IPS-18c (cell line): ENCODE measurements around the gene PRKG1.
"Not testable (repeated sequence)": the region's sequence is repeated elsewhere in the genome, so short reads cannot be mapped to it uniquely, and the experiment has no call there.

Experiments used
- H3K4me3 ChIP-seq: 2 replicates; pipeline ENCODE4 v1.7.0; 2013; ENCODE audit warnings: low read depth, mild to moderate bottlenecking, low read length, moderate library complexity; ENCODE audit not compliant: insufficient read depth
- H3K9me3 ChIP-seq: one replicate; pipeline ENCODE4 v1.6.1; 2013; ENCODE audit warnings: mild to moderate bottlenecking, low read length, moderate library complexity; ENCODE audit not compliant: control insufficient read depth, insufficient read depth

Gene PRKG1

DNA sequence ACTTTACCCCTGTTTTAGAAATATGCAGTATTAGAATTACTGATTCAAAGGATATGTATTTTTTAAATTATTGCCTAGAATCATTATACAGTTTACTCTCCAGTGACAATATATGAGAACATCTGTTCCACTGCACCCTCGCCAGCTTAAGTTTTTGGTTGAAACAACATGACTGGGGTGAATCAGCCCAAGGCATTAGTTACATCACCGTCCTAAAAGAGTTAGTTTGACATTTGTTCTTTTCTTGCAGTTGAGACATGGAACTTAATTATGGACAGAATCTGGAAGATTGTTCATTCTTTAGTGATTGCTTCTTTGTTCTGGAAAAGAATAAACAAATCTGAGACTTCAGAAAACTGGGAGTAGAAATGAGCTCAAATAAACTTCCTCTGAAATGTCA, 1072.5 kb downstream of the PRKG1 start:
- Histone ChIP-seq H3K4me3 (no peak overlapping the region), H3K9me3 (no peaks in the 10 kb centered on the region)

DNA sequence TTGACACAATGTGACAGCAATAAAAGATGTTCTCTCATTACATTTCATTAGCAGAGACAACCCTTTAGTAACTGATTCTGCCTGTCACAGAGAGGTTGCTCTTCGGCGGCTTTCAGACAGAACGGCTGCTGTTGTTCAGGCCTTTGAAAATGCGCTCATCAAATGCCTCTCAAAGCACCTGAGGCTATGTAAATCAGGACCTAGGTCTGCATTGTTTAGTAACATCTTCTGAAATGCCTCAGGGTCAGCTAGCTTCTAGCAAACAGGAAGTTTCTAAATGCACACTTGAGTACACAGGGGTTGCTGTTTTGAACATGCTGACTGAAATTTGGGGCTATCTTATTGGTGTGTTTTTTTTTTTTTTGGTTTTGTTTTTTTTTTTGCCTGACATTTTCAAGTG, 1096.5 kb downstream of the PRKG1 start:
- H3K4me3 ChIP-seq, result no peak overlapping the region
- no peaks in the 10 kb centered on the region for H3K9me3 ChIP-seq

DNA sequence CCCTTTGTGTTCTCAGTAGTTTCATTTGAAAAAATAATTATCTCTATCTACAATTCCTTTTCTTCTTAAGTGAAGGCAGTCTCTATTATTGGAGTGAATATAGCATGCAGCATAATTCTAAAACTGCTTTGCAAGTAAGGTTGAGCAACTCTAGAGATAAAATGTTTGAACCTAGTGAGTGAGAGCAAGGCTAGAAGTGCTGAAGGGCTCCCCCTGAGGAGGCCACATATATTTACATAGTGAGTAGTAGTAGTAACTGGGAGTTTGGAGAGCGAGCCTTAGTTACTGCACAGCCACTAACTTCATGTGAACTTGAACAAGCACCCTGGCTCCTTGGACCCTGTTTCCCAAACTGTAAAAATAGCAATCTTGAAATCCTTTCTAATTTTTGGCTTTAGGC, 1098.3 kb downstream of the PRKG1 start:
- H3K4me3 ChIP-seq, result no peak overlapping the region
- H3K9me3 ChIP-seq, result no peaks in the 10 kb centered on the region

DNA sequence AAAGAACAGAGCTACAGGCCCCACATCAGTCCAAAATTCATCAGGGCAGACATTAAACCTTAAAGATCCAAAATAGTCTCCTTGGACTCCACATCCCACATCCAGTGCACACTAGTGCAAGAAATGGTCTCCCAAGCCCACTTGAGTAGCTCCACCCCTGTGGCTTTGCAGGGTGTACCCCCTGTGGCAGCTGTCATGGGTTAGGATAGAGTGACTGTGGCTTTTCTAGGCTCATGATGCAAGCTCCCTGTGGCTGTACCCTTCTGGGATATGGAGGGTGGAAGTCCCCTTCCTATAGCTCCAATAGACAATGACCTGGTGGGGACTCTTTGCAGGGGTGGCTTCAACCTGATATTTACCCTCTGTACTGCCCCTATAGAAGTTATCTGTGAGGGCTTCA, 1111.0 kb downstream of the PRKG1 start:
- H3K4me3 ChIP-seq, result no peak overlapping the region
- no peaks in the 10 kb centered on the region for H3K9me3 ChIP-seq

DNA sequence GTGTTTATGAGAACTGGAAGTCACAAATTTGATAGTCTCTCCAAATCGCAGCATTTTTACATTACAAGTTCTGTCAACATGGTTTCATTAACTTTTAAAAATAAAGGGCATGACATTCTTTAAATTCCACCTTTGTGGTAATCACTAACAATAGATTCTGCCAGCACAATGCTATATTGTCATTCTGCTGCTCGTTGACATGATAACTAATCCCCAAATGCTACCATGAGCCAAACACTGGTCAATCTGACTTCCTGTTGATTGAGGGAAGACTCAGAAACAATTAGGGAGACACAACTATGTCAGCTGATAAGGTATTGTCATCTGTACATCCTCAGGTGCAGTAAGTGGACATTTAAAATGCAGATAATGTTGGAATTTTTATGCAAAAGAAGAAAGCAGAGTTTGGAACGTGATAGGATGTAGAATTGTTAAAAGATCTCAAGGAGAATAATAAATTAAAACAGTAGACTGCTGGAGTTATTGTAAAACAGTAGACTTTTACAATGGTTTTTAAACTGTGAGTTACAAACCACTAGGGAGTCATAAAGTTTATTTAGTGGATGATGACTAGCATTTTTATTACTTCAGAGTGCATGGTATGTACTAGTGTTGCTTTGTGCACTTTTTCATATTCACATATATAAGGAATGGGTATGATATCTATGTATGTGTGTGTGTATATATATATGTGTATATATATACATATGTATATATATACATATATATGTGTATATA, 1113.4 kb downstream of the PRKG1 start:
- H3K4me3 ChIP-seq, result no peak overlapping the region
- no peaks in the 10 kb centered on the region for H3K9me3 ChIP-seq

DNA sequence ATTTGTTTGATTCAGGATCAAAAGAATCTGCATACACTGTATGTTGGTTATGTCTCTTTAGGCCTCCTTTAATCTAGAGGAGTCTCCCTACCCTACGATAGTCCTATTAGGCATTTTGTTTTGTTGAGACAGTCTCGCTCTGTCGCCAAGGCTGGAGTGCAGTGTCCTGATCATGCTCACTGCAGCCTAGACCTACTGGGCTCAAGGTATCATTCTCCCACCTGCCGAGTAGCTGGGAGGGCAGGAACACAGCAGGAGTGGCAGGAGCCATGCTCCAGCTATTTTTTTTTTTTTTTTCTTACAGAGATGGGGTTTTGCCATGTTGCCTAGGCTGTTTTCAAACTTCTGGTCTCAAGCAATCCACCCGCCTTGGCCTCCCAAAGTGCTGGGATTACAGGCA, 1116.8 kb downstream of the PRKG1 start:
- no peak overlapping the region for H3K4me3 ChIP-seq
- no peaks in the 10 kb centered on the region for H3K9me3 ChIP-seq

DNA sequence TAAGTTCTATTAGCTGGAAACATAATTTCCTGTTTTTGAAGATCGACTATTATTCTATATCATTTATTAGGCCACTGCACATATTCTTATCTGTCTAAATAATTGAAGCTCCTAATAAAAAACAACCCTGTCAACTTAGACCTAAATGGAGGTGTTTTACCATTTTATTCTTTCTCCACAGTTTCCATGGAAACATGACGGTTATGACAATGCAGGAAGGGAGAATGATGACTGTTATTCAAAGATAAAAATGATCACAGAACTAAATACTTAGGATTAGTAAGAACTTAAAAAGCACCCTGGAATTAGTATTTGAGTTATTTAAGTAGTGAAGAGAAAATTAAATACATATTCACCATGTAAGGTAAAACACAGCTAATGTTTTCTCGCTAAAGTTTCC, 1119.9 kb downstream of the PRKG1 start:
- no peak overlapping the region for H3K4me3 ChIP-seq
- H3K9me3 ChIP-seq, result no peaks in the 10 kb centered on the region

DNA sequence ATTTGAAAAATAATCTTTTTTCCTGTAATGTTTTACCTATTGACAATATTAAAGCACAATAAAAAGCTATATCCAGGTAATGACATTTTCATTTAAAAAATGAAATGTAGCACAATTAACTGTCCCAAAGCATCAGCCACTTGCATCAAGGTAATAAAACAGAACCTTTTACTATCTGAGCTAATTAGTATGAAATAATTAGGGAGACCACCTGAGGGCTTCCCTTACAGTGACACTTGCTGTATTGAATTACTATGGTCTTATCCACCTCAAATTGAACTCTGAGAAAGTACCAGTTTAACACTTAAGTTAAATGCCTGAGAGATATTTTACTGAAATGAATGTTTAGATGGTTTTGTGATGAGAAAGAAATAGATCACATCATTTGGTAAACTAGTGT, 1120.4 kb downstream of the PRKG1 start:
- no peak overlapping the region for H3K4me3 ChIP-seq
- H3K9me3 ChIP-seq, result no peaks in the 10 kb centered on the region

DNA sequence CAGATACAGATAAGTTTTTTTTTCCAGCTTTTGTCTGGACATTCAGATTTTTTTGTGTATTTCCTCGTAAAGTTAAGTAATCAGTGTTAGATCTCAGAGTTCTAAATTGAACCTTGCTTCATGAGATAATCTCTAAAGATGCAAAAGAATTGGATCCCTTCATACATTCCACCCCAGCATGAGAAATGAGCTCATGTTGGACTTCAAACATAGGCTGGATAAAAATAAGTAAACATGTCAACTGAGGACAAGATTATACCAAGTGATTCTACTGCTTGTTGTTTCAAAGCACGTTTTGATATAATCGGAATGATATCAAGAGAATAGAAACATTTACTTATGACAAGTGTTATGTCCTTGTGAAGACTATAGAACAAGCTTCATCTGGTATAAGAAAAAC, 1122.8 kb downstream of the PRKG1 start:
- H3K9me3 ChIP-seq, result no peaks in the 10 kb centered on the region

DNA sequence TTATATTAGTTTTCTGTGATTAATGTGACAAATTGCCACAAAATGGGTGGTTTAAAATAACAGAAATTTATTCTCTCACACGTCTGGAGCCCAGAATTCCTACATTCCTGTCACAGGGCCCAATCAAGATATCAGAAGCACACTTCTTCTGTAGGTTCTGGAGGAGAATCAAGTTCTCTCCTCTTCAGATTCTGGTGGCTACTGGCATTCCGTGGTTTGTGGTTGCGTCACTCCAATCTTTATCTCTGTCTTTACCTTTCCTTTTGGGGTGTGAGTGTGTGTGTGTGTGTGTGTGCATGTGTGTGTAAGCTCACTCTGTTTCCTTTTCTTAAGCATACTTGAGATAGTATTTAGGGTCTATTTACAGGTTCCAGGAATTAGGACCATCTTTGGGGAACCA, 1124.3 kb downstream of the PRKG1 start:
- H3K9me3 ChIP-seq, result no peaks in the 10 kb centered on the region
- no peak overlapping the region for H3K4me3 ChIP-seq

More for the DNA sequence above, 1122.8 kb downstream of the PRKG1 start:
- H3K4me3 ChIP-seq, result no peak overlapping the region

DNA sequence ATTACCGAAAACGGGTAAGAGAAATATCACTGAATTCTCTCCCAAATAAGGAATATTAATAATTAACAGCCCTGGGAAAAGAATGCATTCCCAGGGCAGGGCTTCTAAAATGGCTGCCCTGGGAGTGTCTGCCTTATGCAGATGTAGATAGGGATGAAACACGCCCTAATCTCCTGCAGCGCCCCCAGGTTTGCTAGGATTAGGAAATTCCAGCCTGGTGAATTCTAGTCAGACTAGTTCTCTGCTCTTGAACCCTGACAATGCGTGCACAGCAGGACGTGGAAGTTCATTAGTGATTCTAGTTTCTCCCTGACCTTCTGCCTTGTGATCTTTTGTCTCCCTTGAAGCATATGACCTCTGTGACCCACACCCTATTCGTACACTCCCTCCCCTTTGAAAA, 1130.6 kb downstream of the PRKG1 start:
- H3K4me3 ChIP-seq, H3K9me3 ChIP-seq: not testable (repeated sequence)

DNA sequence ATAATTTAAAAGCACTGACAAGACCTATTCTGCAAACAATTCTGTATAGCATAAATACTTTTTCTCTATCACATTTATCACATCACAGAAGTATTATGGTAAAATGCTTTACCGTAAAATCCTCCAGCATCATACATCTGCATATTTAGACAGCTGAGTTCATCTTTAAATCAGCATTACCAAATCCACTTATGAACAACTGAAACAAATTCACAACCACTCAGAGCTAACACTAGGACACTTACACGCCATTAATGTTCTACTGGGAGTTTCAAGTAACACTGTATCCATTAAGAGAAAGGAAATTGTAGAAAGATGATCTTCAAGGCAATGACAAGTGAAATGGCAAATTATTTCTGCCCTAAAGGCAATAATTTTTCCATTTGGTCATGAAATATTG, 1134.1 kb downstream of the PRKG1 start:
- Histone ChIP-seq H3K4me3 (no peak overlapping the region), H3K9me3 (no peaks in the 10 kb centered on the region)

DNA sequence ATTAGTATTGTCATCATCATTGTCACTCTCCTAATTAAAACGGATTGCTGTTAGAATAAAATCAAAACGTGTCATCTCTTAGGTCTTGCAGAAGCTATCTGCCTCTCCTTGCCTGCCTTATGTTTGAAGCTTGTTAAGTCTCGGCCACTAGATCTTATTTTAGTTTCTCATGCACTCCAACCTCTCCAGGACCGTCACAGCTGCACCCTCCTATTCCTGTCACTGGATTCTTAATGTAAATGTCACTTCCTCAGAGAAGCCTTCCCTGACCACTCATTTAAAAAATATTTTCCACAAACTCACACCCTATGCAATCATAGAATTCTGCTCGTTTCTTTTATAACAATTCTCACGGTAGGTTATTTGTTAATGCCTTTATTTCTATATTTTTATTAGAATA, 1135.9 kb downstream of the PRKG1 start:
- no peaks in the 10 kb centered on the region for H3K9me3 ChIP-seq

DNA sequence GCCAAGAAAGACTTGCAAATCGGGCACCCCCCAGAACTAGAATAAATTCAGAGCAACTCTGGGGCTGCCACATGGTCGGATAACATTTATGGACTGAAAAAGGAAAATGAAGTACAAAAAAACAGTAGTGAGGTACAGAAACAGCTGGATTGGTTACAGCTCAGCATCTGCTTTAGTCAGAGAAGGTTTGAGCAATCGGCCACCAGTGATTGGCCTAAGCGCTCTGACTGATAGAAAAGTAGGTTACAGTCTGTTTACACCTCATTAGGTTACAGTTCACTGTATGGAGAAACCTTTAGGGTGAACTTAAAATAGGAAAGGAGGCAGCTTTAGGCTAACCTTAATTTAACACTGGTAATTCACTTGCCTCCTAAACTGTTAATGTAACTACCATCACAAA, 1137.8 kb downstream of the PRKG1 start:
- Histone ChIP-seq H3K9me3 (no peaks in the 10 kb centered on the region), H3K4me3 (no peak overlapping the region)

More for the DNA sequence above, 1135.9 kb downstream of the PRKG1 start:
- no peak overlapping the region for H3K4me3 ChIP-seq

DNA sequence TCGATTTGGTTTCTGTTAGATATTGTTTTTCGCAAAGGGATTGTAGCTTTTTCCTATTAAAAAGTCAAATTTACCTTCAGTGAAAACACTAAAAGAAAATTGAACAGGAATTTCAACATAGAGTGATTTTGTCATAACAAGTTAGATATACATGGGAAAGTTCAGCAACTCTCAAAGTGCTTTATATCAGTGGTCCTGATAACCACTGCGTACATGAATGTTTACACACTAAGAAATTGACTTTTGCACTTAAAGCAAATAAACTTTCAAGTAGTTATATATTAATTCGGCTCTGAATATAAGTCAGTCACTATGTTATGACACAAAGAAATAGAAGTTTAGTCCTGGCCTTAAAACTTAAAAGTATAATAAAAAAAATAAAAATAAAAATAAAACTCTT, 1138.5 kb downstream of the PRKG1 start:
- H3K4me3 ChIP-seq, result no peak overlapping the region

DNA sequence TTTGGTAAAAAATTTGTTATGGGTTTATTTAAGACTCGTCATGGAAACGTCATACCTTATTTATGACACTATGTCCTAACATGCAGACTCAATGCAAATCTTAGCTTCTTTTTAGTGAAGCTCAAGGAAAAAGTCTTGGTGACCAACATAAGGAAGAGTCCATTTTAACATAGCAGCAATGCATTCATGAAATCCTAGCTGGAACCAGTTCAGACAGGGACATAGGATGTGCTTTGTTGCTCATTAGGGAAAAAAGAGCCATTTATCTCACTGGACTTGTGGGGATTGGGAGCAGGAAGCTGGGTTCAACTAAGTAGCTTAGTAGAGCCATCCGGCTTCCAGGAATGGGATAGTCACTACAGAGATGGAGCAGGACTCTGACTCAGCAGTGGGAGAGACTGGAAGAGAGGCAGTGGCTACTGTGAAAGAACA, 1139.0 kb downstream of the PRKG1 start:
- Histone ChIP-seq H3K4me3 (no peak overlapping the region), H3K9me3 (no peaks in the 10 kb centered on the region)

More for the DNA sequence above, 1138.5 kb downstream of the PRKG1 start:
- H3K9me3 ChIP-seq, result no peaks in the 10 kb centered on the region

DNA sequence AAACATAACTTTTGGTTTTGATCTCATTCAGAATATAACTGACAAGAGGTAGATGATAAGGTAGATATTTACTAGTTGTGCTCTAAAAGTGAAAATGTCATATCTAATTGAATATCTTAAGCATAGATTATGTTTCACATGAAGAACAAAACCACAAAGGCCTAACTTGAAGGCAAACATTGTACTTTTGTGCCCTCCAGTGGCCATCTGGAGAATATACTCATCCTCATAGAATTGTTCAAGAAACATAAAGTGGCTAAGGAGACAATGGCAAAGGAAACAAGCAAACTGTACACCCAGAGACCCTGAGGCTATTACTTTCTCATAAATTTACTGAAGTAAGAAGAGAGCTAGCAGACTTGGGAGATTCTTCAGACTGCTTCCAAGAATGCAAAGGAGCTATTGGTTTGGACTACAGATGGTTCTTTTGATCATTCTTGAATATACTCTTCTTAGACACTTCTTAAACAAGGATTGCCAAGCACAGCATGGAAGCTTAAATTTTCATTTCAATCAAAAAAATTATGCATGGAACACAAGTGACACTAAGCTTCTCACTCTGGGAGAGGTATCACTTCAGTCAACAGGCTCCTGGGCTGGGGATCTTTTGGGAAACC, 1141.6 kb downstream of the PRKG1 start:
- Histone ChIP-seq H3K9me3 (no peaks in the 10 kb centered on the region), H3K4me3 (no peak overlapping the region)

DNA sequence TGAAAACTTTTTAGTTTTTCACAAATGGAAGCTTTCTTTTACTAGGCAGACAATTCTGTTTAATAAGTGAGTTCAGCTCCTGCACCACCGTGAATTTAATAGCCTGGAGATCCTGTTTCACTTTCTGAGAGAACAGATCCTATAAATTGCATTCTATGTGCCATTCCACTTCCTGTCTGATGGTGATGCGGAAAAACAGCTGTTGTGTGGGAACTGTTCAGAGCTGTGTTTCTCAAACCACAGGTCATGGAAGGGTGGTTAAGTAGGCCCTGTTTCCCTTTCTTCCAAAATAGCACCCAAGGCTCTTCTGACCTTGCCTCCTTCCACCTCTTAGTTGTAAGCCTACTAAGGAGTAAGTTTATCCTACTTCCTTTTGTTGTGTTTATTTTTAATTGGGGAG, 1142.6 kb downstream of the PRKG1 start:
- Histone ChIP-seq H3K4me3 (no peak overlapping the region), H3K9me3 (no peaks in the 10 kb centered on the region)

DNA sequence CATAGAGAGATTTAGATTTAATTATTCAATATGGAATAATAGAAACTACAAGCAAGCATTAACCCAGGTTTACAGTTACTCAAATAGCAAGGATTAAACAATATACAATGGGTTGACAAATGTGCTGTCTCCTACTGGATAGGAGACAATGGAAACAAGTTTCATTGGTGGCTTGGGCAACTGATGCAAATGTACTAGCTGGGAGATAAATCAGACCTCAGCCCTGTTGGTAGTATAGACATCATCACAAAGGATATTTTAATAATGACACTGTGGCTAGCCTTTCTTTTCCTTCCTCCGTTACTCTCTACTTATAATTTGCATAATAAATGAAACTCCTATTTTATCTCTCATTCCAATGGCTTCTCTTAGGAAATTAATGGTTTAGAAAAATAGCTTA, 1143.2 kb downstream of the PRKG1 start:
- Histone ChIP-seq H3K9me3 (no peaks in the 10 kb centered on the region), H3K4me3 (no peak overlapping the region)
